ENCODE results near the gene EHF.

- TF ChIP-seq POLR2A (conservative IDR thresholded peaks at IDR 0.05) (no peak), ARID1B (IDR thresholded peaks at IDR 0.05) (no peak), TAF1 (IDR thresholded peaks at IDR 0.05; ENCODE audit: control insufficient read depth, extremely low read depth, insufficient read depth, low read length, severe bottlenecking) (no peak), BRF1 (IDR thresholded peaks at IDR 0.05; ENCODE audit: borderline replicate concordance, extremely low read depth, insufficient read length) (no peak), HNRNPH1 (optimal IDR thresholded peaks at IDR 0.05; ENCODE audit: low read depth, low read length) (no peak), MAX (CRISPR knock-in tag; IDR thresholded peaks at IDR 0.05) (no peak), RBM14 (IDR thresholded peaks at IDR 0.05; ENCODE audit: borderline replicate concordance, insufficient read depth, low read depth, low read length) (no peak), EWSR1 (IDR thresholded peaks at IDR 0.05; ENCODE audit: borderline replicate concordance, low read depth, partially characterized antibody) (no peak), NFXL1 (CRISPR knock-in tag; IDR thresholded peaks at IDR 0.05) (no peak)
- TF ChIP-seq, protein P1, sequence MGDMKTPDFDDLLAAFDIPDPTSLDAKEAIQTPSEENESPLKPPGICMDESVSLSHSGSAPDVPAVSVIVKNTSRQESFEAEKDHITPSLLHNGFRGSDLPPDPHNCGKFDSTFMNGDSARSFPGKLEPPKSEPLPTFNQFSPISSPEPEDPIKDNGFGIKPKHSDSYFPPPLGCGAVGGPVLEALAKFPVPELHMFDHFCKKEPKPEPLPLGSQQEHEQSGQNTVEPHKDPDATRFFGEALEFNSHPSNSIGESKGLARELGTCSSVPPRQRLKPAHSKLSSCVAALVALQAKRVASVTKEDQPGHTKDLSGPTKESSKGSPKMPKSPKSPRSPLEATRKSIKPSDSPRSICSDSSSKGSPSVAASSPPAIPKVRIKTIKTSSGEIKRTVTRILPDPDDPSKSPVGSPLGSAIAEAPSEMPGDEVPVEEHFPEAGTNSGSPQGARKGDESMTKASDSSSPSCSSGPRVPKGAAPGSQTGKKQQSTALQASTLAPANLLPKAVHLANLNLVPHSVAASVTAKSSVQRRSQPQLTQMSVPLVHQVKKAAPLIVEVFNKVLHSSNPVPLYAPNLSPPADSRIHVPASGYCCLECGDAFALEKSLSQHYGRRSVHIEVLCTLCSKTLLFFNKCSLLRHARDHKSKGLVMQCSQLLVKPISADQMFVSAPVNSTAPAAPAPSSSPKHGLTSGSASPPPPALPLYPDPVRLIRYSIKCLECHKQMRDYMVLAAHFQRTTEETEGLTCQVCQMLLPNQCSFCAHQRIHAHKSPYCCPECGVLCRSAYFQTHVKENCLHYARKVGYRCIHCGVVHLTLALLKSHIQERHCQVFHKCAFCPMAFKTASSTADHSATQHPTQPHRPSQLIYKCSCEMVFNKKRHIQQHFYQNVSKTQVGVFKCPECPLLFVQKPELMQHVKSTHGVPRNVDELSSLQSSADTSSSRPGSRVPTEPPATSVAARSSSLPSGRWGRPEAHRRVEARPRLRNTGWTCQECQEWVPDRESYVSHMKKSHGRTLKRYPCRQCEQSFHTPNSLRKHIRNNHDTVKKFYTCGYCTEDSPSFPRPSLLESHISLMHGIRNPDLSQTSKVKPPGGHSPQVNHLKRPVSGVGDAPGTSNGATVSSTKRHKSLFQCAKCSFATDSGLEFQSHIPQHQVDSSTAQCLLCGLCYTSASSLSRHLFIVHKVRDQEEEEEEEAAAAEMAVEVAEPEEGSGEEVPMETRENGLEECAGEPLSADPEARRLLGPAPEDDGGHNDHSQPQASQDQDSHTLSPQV (IDR thresholded peaks at IDR 0.05): no peak
- TF ChIP-seq, protein P2, sequence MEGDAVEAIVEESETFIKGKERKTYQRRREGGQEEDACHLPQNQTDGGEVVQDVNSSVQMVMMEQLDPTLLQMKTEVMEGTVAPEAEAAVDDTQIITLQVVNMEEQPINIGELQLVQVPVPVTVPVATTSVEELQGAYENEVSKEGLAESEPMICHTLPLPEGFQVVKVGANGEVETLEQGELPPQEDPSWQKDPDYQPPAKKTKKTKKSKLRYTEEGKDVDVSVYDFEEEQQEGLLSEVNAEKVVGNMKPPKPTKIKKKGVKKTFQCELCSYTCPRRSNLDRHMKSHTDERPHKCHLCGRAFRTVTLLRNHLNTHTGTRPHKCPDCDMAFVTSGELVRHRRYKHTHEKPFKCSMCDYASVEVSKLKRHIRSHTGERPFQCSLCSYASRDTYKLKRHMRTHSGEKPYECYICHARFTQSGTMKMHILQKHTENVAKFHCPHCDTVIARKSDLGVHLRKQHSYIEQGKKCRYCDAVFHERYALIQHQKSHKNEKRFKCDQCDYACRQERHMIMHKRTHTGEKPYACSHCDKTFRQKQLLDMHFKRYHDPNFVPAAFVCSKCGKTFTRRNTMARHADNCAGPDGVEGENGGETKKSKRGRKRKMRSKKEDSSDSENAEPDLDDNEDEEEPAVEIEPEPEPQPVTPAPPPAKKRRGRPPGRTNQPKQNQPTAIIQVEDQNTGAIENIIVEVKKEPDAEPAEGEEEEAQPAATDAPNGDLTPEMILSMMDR (IDR thresholded peaks at IDR 0.05 in 2 of 3, conservative IDR thresholded peaks at IDR 0.05 in 1 of 3; ENCODE audit: insufficient read depth in 2 of 3, low read depth in 1 of 3, low read length in 3 of 3): no peak
- TF ChIP-seq, protein P3, sequence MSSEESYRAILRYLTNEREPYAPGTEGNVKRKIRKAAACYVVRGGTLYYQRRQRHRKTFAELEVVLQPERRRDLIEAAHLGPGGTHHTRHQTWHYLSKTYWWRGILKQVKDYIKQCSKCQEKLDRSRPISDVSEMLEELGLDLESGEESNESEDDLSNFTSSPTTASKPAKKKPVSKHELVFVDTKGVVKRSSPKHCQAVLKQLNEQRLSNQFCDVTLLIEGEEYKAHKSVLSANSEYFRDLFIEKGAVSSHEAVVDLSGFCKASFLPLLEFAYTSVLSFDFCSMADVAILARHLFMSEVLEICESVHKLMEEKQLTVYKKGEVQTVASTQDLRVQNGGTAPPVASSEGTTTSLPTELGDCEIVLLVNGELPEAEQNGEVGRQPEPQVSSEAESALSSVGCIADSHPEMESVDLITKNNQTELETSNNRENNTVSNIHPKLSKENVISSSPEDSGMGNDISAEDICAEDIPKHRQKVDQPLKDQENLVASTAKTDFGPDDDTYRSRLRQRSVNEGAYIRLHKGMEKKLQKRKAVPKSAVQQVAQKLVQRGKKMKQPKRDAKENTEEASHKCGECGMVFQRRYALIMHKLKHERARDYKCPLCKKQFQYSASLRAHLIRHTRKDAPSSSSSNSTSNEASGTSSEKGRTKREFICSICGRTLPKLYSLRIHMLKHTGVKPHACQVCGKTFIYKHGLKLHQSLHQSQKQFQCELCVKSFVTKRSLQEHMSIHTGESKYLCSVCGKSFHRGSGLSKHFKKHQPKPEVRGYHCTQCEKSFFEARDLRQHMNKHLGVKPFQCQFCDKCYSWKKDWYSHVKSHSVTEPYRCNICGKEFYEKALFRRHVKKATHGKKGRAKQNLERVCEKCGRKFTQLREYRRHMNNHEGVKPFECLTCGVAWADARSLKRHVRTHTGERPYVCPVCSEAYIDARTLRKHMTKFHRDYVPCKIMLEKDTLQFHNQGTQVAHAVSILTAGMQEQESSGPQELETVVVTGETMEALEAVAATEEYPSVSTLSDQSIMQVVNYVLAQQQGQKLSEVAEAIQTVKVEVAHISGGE (CRISPR knock-in tag; IDR thresholded peaks at IDR 0.05): no peak
Measured at GRCh38 chr11:34680918-34681586, 60.2 kb downstream of the EHF start.

Data from K562 (cell line).